ENCODE results near the gene CAMK1. TPM values are rescaled to one million over a fixed set of nuclear protein-coding genes. Genes with fewer than 3 reads are reported as not detected.
A peak's percentile ranks its signal among the peaks of the same experiment; 100 is the strongest.

CAMK1 gene
- polyA plus RNA-seq, 3 donors from 2014 or later = 15.4 to 29.0 (median 19.2) TPM

DNA sequence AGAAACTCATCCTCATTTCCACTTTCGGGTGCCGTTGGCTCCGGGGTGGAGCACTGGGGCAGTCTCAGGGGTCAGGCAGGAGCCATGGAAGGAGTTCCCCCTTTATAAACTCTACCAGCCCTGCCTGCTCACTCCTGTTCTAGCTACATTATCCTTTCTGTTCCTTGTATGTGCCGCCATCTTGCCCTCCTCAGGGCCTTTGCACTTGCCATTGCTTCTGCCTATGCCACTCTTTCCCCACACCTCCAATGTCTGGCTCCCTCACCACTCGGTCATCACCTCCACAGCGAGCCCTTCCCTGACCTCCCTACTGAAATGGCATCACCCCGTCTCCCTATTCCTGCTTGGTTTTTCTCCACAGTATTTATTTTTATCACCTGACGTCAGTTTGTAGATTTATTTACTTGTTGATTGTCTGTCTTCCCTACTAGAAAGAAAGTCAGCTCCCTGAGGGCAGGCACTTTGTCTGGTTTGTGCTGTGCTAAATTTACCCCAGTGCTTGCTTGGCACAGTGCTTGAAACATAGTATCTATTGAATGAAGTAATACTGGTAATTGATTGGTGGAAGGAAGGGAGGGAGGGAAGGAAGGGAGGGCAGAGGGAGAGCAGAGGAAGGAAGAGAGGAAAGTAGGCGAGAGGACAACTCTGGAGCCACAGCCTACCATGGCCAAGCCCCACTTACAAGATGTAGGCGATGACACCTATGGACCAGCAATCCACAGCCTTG, 8.8 kb downstream of the CAMK1 start:
- Mint-ChIP-seq H3K4me3 (no peak overlapping the region), H3K9me3 (no peaks in the 10 kb centered on the region), H3K27ac (peak overlapping the region in 3 of 6 donors; percentile 1 to 51 (median 43)), H3K4me1 (peaks cover 0 to 6% of the 10 kb centered on the region in 2 donors), H3K36me3 (peaks cover 13 to 36% (median 18%) of the 10 kb centered on the region in 3 donors), H3K27me3 (ENCODE audit: low read depth in 3 of 3) (peaks cover 0 to 2% (median 0%) of the 10 kb centered on the region in 3 donors)
- no peak for DNase-seq

GRCh38 chr3:9757427-9757826, 12.3 kb downstream of the CAMK1 start:
- H3K36me3 Mint-ChIP-seq = peaks cover 23 to 52% (median 23%) of the 10 kb centered on the region in 3 donors
- H3K27ac Mint-ChIP-seq = no peak overlapping the region
- no peaks in the 10 kb centered on the region for H3K9me3 Mint-ChIP-seq

GRCh38 chr3:9754678-9755077, 15.1 kb downstream of the CAMK1 start:
- H3K36me3 Mint-ChIP-seq = peaks cover 23 to 51% (median 24%) of the 10 kb centered on the region in 3 donors
- DNase-seq = no peak
- no peak overlapping the region for H3K4me3 Mint-ChIP-seq
- peaks cover 37 to 44% of the 10 kb centered on the region in 2 donors for H3K4me1 Mint-ChIP-seq
- H3K9me3 Mint-ChIP-seq = no peaks in the 10 kb centered on the region
- H3K27me3 Mint-ChIP-seq (ENCODE audit: low read depth in 3 of 3) = peaks cover 4 to 9% (median 7%) of the 10 kb centered on the region in 3 donors
- H3K27ac Mint-ChIP-seq = no peak overlapping the region

More at GRCh38 chr3:9757427-9757826, 12.3 kb downstream of the CAMK1 start:
- no peak overlapping the region for H3K4me3 Mint-ChIP-seq
- H3K4me1 Mint-ChIP-seq = peaks cover 10 to 23% of the 10 kb centered on the region in 2 donors
- peaks cover 0 to 2% (median 0%) of the 10 kb centered on the region in 3 donors for H3K27me3 Mint-ChIP-seq (ENCODE audit: low read depth in 3 of 3)
- DNase-seq = no peak

DNA sequence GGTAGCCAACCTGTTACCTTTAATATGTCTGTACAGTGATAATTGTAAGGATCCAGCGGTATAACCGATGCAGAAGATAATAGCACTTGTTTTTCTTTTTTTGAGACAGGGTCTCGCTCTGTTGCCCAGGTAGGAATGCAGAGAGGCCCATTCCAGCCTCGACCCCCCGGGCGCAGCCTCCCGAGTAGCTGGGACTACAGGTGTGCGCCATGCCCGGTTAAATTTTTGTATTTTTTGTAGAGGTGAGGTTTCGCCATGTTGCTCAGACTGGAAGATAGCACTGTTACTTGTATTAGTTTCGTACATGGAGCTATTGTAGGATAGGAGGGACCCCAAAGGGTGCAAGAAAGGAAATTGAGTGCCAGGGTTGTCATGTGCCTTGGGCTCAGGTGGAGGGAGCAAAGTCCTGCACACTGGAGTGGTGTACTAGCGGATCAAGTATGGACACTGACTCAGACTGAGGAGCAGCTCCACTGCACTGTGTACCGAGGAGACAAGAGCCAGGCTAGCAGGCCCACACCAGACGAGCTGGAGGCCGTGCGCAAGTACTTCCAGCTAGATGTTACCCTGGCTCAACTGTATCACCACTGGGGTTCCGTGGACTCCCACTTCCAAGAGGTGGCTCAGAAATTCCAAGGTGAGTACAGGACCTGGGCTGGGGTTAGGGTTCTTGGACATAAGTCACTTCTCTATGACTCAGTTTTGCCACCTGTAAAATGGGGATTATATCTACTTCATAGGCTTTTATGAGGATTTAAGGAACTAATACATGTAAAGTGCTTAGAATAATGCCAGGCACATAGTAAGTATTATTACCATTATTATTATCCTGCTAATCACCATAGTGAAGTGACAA, 19.0 kb downstream of the CAMK1 start:
- no peak for DNase-seq
- H3K27ac Mint-ChIP-seq = peak overlapping the region; percentile 89 to 96 (median 95)
- peaks cover 8 to 12% (median 10%) of the 10 kb centered on the region in 3 donors for H3K27me3 Mint-ChIP-seq (ENCODE audit: low read depth in 3 of 3)
- H3K4me3 Mint-ChIP-seq = peak overlapping the region; percentile 93 to 98 (median 97)
- H3K4me1 Mint-ChIP-seq = peaks cover 49 to 53% of the 10 kb centered on the region in 2 donors
- H3K9me3 Mint-ChIP-seq = no peaks in the 10 kb centered on the region
- H3K36me3 Mint-ChIP-seq = peaks cover 17 to 45% (median 21%) of the 10 kb centered on the region in 3 donors

- peak; percentile 97 to 98 (median 98) for DNase-seq
- Mint-ChIP-seq H3K36me3 (peaks cover 14 to 47% (median 20%) of the 10 kb centered on the region in 3 donors), H3K4me3 (peak within 1 kb of the TSS; percentile 93 to 98 (median 97)), H3K27ac (peak within 1 kb of the TSS; percentile 89 to 96 (median 95)), H3K4me1 (peaks cover 49 to 51% of the 10 kb centered on the region in 2 donors), H3K9me3 (no peaks in the 10 kb centered on the region), H3K27me3 (ENCODE audit: low read depth in 3 of 3) (peaks cover 8 to 12% (median 10%) of the 10 kb centered on the region in 3 donors)
Measured at GRCh38 chr3:9749645-9750555, 19.8 kb downstream of the CAMK1 start, which contains the start of gene OGG1. TSS of gene OGG1 (plus strand) at chr3:9749952. CDS start at chr3:9750287, 335 bp downstream.

DNA sequence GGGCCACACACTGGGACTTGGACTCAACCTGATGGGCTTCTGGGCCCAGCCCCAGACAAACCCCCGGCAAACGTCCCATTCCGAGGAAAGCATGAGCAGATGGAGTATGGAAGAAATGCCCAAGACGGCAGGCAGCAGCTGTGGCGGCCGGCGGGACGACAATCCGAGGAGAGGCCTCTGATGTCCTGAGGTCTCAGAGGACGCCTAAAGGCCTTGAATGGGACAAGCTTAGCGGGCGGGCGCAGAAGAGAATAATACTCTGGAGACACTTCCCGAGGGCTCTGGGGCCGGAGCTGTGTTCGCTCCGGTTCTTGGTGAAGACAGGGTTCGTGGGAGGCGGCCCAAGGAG, 20.5 kb downstream of the CAMK1 start:
- H3K27ac Mint-ChIP-seq = peak overlapping the region; percentile 89 to 96 (median 95)
- no peaks in the 10 kb centered on the region for H3K9me3 Mint-ChIP-seq
- H3K36me3 Mint-ChIP-seq = peaks cover 11 to 46% (median 21%) of the 10 kb centered on the region in 3 donors
- peaks cover 8 to 12% (median 10%) of the 10 kb centered on the region in 3 donors for H3K27me3 Mint-ChIP-seq (ENCODE audit: low read depth in 3 of 3)
- peaks cover 45% of the 10 kb centered on the region in 2 donors for H3K4me1 Mint-ChIP-seq
- DNase-seq = no peak
- H3K4me3 Mint-ChIP-seq = peak overlapping the region; percentile 93 to 98 (median 97)

DNA sequence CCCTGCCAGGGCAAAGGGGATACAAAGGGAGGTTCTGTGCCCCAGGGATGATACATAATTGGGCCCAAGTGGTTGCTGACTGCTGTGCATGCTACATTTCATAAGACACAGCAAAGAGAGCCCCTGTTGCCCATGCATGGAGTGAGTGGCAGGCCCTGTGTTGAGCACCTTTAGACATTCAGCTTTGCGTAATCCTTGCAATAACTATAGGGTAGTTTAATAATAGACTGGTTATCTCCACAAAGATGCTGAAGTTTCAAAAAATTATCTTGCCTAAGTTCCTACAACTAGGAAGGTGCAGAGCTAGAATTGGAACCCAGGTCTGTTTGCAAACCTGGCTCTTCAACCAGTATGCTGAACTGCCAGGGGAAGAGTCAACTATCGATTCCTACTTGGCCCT, 21.7 kb downstream of the CAMK1 start:
- H3K27me3 Mint-ChIP-seq (ENCODE audit: low read depth in 3 of 3) = peaks cover 8 to 12% (median 10%) of the 10 kb centered on the region in 3 donors
- H3K9me3 Mint-ChIP-seq = no peaks in the 10 kb centered on the region
- H3K4me1 Mint-ChIP-seq = peaks cover 35 to 39% of the 10 kb centered on the region in 2 donors
- DNase-seq = no peak
- peak overlapping the region in 1 of 6 donors; percentile 30 for H3K27ac Mint-ChIP-seq
- peak overlapping the region in 3 of 5 donors; percentile 3 to 21 (median 21) for H3K4me3 Mint-ChIP-seq
- peaks cover 11 to 50% (median 21%) of the 10 kb centered on the region in 3 donors for H3K36me3 Mint-ChIP-seq

- no peak for DNase-seq
- Mint-ChIP-seq H3K4me1 (peaks cover 34 to 39% of the 10 kb centered on the region in 2 donors), H3K4me3 (no peak overlapping the region), H3K36me3 (peaks cover 8 to 58% (median 21%) of the 10 kb centered on the region in 3 donors), H3K27ac (peak overlapping the region in 1 of 6 donors; percentile 11), H3K27me3 (ENCODE audit: low read depth in 3 of 3) (peaks cover 8 to 12% (median 10%) of the 10 kb centered on the region in 3 donors), H3K9me3 (no peaks in the 10 kb centered on the region)
Measured at GRCh38 chr3:9747267-9747666, 22.5 kb downstream of the CAMK1 start.

GRCh38 chr3:9746330-9746729, 23.4 kb downstream of the CAMK1 start:
- peaks cover 4 to 59% (median 15%) of the 10 kb centered on the region in 3 donors for H3K36me3 Mint-ChIP-seq
- no peak overlapping the region for H3K4me3 Mint-ChIP-seq
- peaks cover 8 to 12% (median 10%) of the 10 kb centered on the region in 3 donors for H3K27me3 Mint-ChIP-seq (ENCODE audit: low read depth in 3 of 3)
- no peak for DNase-seq
- H3K9me3 Mint-ChIP-seq = no peaks in the 10 kb centered on the region
- H3K4me1 Mint-ChIP-seq = peaks cover 25 to 29% of the 10 kb centered on the region in 2 donors
- peak overlapping the region in 1 of 6 donors; percentile 31 for H3K27ac Mint-ChIP-seq

GRCh38 chr3:9745521-9745920, 24.2 kb downstream of the CAMK1 start:
- H3K4me3 Mint-ChIP-seq = no peak overlapping the region
- H3K27ac Mint-ChIP-seq = no peak overlapping the region
- no peak for DNase-seq
- H3K4me1 Mint-ChIP-seq = peaks cover 17 to 21% of the 10 kb centered on the region in 2 donors
- H3K36me3 Mint-ChIP-seq = peaks cover 5 to 60% (median 15%) of the 10 kb centered on the region in 3 donors
- H3K9me3 Mint-ChIP-seq = no peaks in the 10 kb centered on the region
- peaks cover 8 to 12% (median 11%) of the 10 kb centered on the region in 3 donors for H3K27me3 Mint-ChIP-seq (ENCODE audit: low read depth in 3 of 3)

DNA sequence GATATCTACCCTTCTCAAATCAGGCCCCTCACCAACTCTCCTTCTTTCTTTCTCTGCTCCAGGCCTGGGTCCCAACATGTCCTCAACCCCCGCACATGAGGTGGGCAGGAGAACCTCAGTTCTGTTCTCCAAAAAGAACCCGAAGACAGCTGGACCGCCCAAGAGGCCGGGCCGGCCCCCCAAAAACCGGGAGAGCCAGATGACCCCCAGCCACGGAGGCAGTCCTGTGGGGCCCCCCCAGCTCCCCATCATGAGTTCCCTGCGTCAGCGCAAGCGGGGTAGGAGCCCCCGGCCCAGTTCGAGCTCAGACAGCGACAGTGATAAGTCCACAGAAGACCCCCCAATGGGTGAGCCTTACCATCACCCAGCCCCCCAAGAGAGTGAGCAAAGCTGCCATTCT, 25.6 kb downstream of the CAMK1 start:
- Mint-ChIP-seq H3K4me1 (peaks cover 10 to 14% of the 10 kb centered on the region in 2 donors), H3K36me3 (peaks cover 12 to 73% (median 24%) of the 10 kb centered on the region in 3 donors), H3K27me3 (ENCODE audit: low read depth in 3 of 3) (peaks cover under 1 to 3% (median 2%) of the 10 kb centered on the region in 3 donors), H3K4me3 (no peak overlapping the region), H3K9me3 (no peaks in the 10 kb centered on the region), H3K27ac (no peak overlapping the region)
- no peak for DNase-seq

GRCh38 chr3:9743548-9743947, 26.2 kb downstream of the CAMK1 start:
- Mint-ChIP-seq H3K4me1 (peaks cover 4 to 15% of the 10 kb centered on the region in 2 donors), H3K27me3 (ENCODE audit: low read depth in 3 of 3) (peaks cover 0 to 2% (median 2%) of the 10 kb centered on the region in 3 donors), H3K4me3 (no peak overlapping the region), H3K9me3 (no peaks in the 10 kb centered on the region), H3K36me3 (peaks cover 17 to 78% (median 30%) of the 10 kb centered on the region in 3 donors), H3K27ac (no peak overlapping the region)
- no peak for DNase-seq

Data from immature natural killer cell (primary cell).